Kidney epithelial cell (primary cell): ENCODE results near the gene RNF20. TPM values are rescaled to one million over a fixed set of nuclear protein-coding genes. Genes with fewer than 3 reads are reported as not detected.
"Not testable (repeated sequence)": the region's sequence is repeated elsewhere in the genome, so short reads cannot be mapped to it uniquely, and the experiment has no call there.

Experiments used
- DNase-seq: peaks from one replicate; pipeline ENCODE4 v3.0.0-alpha.2; 2010; ENCODE audit warnings: low read depth
- H3K27me3 ChIP-seq: 2 replicates; pipeline ENCODE4 v1.6.0; 2011; ENCODE audit warnings: low read length; ENCODE audit not compliant: control insufficient read depth, insufficient read depth
- H3K36me3 ChIP-seq: 2 replicates; pipeline ENCODE4 v1.5.1; 2011; ENCODE audit warnings: low read length; ENCODE audit not compliant: control insufficient read depth, insufficient read depth
- H3K4me3 ChIP-seq: 2 replicates; pipeline ENCODE4 v1.5.1; 2011; ENCODE audit warnings: low read depth, mild to moderate bottlenecking, control low read depth, low read length
- CTCF ChIP-seq: IDR thresholded peaks from 2 replicates; pipeline ENCODE4 v1.5.1; 2011; ENCODE audit warnings: mild to moderate bottlenecking, moderate library complexity, low read length, control low read depth, inconsistent platforms; ENCODE audit not compliant: insufficient read depth, poor library complexity, severe bottlenecking
- total RNA-seq: library from RNA; depleted of rRNA; stranded (reverse); fragments of >200 nt; gene quantifications from 2 replicates; pipeline ENCODE4 v1.2.3, GENCODE V29; 2015

RNF20 gene
- total RNA-seq, 1 donor from 2014 or later = 26.1 TPM

GRCh38 chr9:101540069-101540468, 6.4 kb downstream of the RNF20 start:
- no peak for DNase-seq
- no peak for TF ChIP-seq CTCF
- Histone ChIP-seq H3K36me3 (no peaks in the 10 kb centered on the region), H3K4me3 (no peak overlapping the region), H3K27me3 (no peaks in the 10 kb centered on the region)

- DNase-seq = no peak
- Histone ChIP-seq H3K36me3 (peaks cover 1% of the 10 kb centered on the region), H3K4me3 (no peak overlapping the region), H3K27me3 (no peaks in the 10 kb centered on the region)
- no peak for TF ChIP-seq CTCF
Observed at GRCh38 chr9:101543098-101543735, 9.6 kb downstream of the RNF20 start.

GRCh38 chr9:101549472-101550098, 15.9 kb downstream of the RNF20 start:
- H3K4me3 ChIP-seq, H3K27me3 ChIP-seq, DNase-seq, H3K36me3 ChIP-seq: not testable (repeated sequence)

DNA sequence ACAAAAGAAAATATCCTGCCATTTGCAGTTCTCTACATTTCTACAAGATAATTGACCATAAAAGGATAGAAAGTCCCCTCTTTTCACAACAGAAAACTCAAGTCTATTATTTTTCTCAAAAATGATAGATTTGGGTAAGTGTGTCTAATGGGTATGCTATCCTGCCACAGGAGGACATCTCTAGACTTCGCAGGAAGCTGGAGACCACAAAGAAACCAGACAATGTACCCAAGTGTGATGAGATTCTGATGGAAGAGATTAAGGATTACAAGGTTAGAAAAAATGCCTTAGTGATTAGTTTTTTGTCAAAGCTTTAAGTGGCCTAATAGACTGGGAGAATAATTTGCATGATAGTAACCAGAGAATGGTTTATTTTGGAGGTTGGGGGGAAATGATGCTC, 28.1 kb downstream of the RNF20 start:
- H3K4me3 ChIP-seq = no peak overlapping the region
- no peaks in the 10 kb centered on the region for H3K36me3 ChIP-seq
- TF ChIP-seq CTCF = no peak
- no peak for DNase-seq
- H3K27me3 ChIP-seq = no peaks in the 10 kb centered on the region

- Histone ChIP-seq H3K27me3 (no peaks in the 10 kb centered on the region), H3K4me3 (no peak overlapping the region), H3K36me3 (no peaks in the 10 kb centered on the region)
- no peak for TF ChIP-seq CTCF
- DNase-seq = no peak
Observed at GRCh38 chr9:101562966-101563365, 29.3 kb downstream of the RNF20 start.

GRCh38 chr9:101564252-101564651, 30.6 kb downstream of the RNF20 start:
- Histone ChIP-seq H3K27me3 (no peaks in the 10 kb centered on the region), H3K4me3 (no peak overlapping the region), H3K36me3 (no peaks in the 10 kb centered on the region)
- DNase-seq = no peak
- no peak for TF ChIP-seq CTCF
